Bronchial epithelial cell (primary cell): ENCODE results near the gene SLC38A1. TPM values are rescaled to one million over a fixed set of nuclear protein-coding genes. Genes with fewer than 3 reads are reported as not detected.

Experiments
- DNase-seq: peaks from one replicate; pipeline ENCODE4 v3.0.0-alpha.2; 2010; ENCODE audit warnings: low read depth
- FAIRE-seq: peaks from 2 replicates; lab custom pipeline; 2011; peaks lifted over from hg19 to GRCh38; lab: Jason Lieb, UNC
- H3K27me3 ChIP-seq: 2 replicates; pipeline ENCODE4 v1.5.1; 2011; ENCODE audit warnings: low read length; ENCODE audit not compliant: control insufficient read depth, insufficient read depth
- H3K36me3 ChIP-seq: 2 replicates; pipeline ENCODE4 v1.5.1; 2011; ENCODE audit warnings: low read length; ENCODE audit not compliant: control insufficient read depth, insufficient read depth
- H3K4me3 ChIP-seq: 2 replicates; pipeline ENCODE4 v1.5.1; 2011; ENCODE audit warnings: mild to moderate bottlenecking, low read depth, low read length, control low read depth
- total RNA-seq: library from RNA; depleted of rRNA; stranded (reverse); fragments of >200 nt; gene quantifications from 2 replicates; pipeline ENCODE4 v1.2.1, GENCODE V29; 2014
- TF ChIP-seq, protein P1 (sequence below): IDR thresholded peaks from 2 replicates; pipeline ENCODE4 v1.5.1; 2011; ENCODE audit warnings: mild to moderate bottlenecking, moderate library complexity, low read length, control low read depth, inconsistent platforms; ENCODE audit not compliant: insufficient read depth, severe bottlenecking

The SLC38A1 gene
- total RNA-seq, 1 donor from 2014 or later = 263 TPM

DNA sequence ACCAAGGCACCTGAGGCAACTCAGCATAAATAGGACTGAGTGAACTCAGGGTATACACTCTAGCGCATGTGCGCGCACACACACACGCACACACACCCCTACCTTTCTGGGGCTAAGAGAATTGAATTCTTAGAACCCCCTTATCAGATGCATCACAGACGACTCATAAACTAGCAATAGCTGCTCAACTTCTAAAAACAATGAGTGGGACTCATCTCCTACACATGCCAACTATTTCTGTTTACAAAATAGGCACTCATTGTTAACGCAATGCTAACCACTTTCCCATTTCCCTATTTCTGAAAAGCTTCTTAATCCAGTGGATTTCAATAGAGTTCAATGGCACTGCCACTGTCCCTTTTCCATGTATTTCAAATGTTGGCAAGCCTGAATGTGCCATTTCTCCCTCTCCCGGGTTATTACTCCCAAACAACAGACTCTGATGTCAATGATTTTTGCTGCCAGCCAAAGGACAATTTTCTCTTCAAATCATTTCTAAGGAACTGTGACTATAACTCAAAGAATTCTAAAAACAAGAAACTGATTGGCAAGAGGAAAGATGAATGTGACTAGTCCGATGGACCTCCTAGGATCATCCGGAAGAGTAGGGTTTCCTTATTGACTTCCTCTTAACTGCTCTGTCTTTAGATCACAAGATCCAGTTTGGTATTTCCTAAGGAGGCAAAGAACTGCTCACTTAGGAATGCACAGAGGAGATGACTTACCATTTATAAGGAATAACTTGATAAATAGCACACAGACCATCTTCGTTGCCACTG, 48.8 kb downstream of the SLC38A1 start:
- Histone ChIP-seq H3K27me3 (no peaks in the 10 kb centered on the region), H3K4me3 (no peak overlapping the region), H3K36me3 (peaks cover 17% of the 10 kb centered on the region)
- DNase-seq = peak; percentile 92
- FAIRE-seq = no peak
- TF ChIP-seq, protein P1, sequence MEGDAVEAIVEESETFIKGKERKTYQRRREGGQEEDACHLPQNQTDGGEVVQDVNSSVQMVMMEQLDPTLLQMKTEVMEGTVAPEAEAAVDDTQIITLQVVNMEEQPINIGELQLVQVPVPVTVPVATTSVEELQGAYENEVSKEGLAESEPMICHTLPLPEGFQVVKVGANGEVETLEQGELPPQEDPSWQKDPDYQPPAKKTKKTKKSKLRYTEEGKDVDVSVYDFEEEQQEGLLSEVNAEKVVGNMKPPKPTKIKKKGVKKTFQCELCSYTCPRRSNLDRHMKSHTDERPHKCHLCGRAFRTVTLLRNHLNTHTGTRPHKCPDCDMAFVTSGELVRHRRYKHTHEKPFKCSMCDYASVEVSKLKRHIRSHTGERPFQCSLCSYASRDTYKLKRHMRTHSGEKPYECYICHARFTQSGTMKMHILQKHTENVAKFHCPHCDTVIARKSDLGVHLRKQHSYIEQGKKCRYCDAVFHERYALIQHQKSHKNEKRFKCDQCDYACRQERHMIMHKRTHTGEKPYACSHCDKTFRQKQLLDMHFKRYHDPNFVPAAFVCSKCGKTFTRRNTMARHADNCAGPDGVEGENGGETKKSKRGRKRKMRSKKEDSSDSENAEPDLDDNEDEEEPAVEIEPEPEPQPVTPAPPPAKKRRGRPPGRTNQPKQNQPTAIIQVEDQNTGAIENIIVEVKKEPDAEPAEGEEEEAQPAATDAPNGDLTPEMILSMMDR = no peak

DNA sequence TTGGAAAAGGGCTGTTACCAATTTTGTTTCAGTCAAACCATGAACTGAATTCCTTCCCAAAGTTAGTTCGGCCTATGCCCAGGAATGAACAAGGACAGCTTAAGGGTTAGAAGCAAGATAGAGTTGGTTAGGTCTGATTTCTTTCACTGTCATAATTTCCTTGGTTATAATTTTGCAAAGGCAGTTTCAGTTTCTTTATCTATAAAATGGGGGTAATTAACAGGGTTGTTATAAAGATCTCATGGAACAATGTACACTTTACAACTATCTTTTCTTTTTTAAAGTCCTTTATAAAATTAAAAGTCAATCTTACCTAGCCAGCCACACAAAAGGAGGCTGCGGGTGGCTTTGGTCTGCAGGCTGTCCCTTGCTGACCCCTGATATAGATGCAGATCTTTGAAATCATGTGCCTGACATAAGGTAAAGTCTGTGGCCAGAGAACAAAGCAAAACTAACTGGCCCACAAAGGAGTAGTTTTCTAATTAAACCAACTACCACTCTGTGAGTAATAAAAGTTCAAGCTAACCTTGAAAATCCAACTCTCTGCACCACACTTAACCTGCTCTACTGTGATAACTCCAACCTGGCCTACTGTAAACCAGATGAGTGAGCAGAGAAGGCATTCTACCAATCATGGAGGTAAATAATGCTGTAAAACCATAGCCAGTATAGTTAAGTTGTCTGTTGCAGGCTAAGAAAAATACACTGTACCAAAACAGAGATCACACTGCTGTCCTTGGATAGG, 49.5 kb downstream of the SLC38A1 start:
- TF ChIP-seq, protein P1 = no peak
- DNase-seq (no peak), FAIRE-seq (no peak)

DNA sequence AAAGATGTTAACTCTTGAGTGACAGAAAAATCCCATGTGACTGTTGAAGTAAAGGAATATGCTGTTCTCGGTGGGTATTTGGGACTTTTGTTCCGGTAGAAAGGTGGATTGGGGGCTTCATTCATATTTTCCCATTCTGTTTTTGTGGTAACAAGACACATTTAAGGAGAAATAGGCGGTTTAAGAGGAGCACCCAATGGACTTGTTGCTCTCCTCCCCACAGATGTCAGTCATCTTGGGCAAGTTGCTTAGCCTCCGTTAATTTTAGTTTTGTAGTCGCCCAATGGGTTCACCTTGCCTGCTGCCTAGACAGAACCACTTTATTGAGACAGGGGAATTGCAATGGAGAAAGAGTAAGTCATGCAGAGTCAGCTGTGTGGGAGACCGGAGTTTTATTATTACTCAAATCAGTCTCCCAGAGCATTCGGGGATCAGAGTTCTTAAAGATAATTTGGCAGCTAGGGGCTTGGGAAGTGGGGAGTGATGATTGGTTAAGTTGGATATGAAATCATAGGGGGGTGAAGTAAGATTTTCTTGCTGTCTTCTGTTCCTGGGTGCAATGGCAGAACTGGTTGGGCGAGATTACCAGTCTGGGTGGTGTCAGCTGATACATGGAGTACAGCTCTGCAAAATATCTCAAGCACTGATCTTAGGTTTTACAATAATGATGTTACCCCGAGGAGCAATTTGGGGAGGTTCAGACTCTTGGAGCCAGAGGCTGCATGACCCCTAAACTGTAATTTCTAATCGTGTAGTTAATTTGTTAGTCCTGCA, 50.3 kb downstream of the SLC38A1 start:
- Histone ChIP-seq H3K27me3 (no peaks in the 10 kb centered on the region), H3K36me3 (peaks cover 15% of the 10 kb centered on the region), H3K4me3 (no peak overlapping the region)
- FAIRE-seq (no peak), DNase-seq (peak; percentile 58)
- TF ChIP-seq, protein P1 = no peak

More for the DNA sequence above, 49.5 kb downstream of the SLC38A1 start:
- Histone ChIP-seq H3K27me3 (no peaks in the 10 kb centered on the region), H3K36me3 (peaks cover 18% of the 10 kb centered on the region), H3K4me3 (no peak overlapping the region)

DNA sequence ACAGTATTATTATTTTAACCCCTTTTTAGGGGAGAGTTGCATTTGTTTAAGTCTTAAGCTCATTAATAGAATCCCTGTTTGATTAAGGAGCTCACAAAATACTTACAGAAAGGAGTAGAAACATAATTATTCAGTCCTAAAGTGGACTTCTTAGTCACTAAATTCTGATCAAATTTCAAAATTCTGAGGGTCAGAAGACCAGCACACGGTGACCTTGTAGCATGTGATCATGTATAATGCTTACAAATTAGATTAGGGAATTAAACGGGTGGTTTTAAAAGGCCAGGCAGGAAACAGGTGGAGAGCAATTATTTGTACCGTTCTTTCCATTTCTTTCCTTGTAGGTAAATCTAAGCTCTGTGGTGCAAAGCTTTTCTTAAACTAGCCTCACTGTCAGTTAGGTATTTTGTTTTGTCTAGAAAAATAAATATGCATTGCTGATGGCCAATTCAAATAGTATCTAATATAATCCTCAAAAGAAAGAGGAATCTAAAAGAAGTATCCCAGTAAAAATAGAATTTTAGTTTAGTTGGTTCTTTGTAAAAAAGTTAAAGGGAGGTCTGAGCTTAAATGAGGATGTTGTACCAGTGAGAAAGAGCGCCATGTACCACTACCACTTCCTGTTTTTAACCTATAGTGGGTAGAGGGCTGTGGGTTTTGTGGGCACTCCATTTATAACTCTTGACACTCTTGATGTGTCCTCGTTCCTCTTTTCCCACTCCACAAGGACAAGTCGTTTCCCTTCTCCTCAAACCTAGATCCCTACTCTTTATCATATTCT, 51.1 kb downstream of the SLC38A1 start:
- peaks cover 15% of the 10 kb centered on the region for H3K36me3 ChIP-seq
- TF ChIP-seq, protein P1 = no peak
- no peaks in the 10 kb centered on the region for H3K27me3 ChIP-seq
- DNase-seq = no peak
- FAIRE-seq = no peak
- H3K4me3 ChIP-seq = no peak overlapping the region

DNA sequence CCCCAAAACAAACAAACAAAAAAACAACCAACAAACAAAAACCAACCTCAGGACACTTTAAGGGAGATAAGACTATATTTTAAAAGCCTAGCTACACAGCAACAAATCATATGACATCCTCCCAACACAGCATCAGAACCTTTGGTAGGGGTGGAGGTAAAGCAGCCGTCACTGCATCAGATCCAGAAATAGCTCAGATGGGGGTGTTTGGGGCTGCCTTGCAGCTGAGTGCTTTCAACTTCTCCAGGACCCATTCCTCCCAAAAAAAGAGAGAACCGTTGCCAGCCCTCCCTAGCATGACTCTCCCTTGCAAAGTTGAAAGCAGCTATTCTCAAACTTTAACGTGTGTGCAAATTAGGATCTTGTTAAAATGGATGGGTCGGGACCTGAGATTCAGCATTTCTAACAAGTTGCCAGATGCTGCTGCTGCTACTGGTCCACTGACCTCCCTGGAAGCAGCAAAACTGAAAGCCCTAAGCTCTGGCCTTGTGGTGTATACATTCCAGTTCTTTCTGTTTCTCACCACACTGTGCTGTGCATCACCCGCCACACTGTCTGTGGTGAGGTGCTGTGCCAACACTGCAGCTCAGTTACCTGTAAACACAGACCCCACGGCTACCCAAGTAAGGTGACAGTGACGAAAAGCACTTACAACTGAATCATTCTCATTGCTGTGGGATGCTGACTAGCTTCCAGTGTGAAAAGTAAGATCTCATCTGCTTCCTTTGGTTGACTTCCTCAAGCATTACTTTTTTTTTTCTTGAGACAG, 54.0 kb downstream of the SLC38A1 start:
- H3K27me3 ChIP-seq = no peaks in the 10 kb centered on the region
- FAIRE-seq (no peak), DNase-seq (no peak)
- TF ChIP-seq, protein P1 = no peak
- H3K4me3 ChIP-seq = no peak overlapping the region
- H3K36me3 ChIP-seq = peaks cover 15% of the 10 kb centered on the region
